GM18526 (cell line): ENCODE data around the gene GATAD1.

Experiments used
- POLR2A ChIP-seq: IDR thresholded peaks from 3 replicates; pipeline ENCODE4 v1.6.1; 2011; ENCODE audit not compliant: insufficient read length; ENCODE audit errors: extremely low read depth

Gene GATAD1

GRCh38 chr7:92478095-92478494, 30.8 kb downstream of the GATAD1 start:
- no peak for TF ChIP-seq POLR2A

DNA sequence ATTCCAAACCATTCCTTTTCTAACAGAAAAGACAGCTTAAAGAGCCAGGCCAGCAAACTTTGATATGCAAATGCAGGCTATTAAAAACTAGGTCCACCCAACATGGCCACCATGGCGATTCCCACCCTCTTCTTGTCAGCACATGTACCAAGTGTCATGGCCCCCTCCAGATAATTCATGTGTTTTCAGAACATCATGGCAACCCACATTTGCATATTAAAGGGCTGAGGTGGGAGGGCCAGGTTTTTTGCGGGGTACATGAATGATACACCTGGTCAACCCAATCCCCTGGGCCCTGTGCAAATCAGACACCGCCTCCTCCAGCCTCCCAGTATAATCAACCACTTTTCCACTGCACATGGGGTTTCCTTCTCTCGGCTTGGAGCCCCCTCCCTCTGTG, 31.4 kb downstream of the GATAD1 start:
- TF ChIP-seq POLR2A, result no peak

- no peak for TF ChIP-seq POLR2A
Measured at GRCh38 chr7:92485267-92485892, 38.1 kb downstream of the GATAD1 start.

DNA sequence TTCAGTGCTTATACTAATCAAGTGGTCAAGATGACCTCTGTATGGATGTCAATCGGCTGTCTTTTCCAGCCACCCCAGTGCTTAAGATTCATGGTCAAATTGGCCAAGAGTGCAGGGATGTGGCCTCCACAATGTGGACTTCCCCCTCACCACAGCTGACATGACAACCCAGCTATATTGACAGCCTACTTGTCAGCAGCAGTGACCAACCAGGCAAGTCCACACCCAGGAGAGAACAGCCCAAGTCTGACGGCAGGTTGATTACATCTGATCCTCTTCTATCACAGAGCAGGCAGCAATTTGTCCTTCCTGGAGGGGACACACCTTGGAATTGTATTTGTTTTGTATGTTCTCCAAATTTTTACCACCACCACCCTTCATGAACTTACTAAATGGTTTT, 38.7 kb downstream of the GATAD1 start:
- TF ChIP-seq POLR2A, result no peak

DNA sequence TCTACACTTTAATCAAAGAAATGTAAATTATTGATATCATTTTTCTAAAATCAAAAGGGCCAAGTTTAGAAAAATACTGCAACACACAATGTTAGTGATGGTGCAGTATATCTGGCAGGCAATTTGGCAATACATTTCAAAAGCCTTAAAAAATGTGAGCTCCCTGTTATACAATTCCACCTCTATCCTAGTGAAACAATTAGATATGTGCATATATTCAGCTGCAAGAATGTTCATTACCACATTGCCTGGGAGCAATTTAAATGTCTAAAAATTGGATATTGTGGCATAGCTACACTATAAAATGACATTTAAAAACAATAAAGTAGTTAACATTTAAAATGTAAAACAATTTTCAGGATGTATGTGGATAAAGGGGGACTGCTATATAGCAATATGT, 40.5 kb downstream of the GATAD1 start:
- no peak for TF ChIP-seq POLR2A

DNA sequence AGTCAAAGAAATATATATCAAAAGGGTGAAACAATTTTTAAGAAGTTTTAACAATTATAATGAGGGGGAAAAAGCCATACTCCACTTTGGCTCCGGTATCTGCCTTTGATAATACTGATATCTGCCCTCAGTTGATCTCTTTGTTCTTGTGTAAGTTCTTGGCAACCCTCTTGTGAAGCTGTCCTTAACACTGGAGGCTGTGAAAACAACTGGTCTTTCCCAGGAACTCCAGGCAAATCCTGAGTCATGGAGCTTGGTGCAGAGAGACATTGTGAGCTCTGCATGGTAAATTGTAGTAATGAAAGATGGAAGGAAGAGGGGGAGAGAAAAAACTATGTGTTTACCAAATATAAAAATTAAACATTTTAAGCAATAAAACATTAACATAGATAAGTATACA, 42.4 kb downstream of the GATAD1 start:
- TF ChIP-seq POLR2A, result no peak

DNA sequence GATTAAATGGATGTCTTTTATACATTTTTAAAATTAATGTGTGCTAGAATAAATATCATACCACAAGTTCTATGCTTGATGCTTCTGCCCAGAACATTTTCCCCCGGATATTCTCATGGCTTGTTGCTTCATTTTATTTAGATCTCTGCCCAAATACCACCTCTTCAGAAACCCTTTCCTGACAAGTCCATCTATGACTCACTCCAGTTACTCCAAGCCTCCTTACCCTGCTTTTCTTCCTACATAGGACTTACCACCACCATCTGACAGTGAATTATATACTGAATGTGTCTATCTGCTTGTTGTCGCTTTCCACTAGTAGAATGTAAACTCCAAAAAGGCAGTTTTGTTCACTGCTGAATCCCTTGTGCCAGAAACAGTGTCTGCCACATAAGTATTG, 49.6 kb downstream of the GATAD1 start:
- TF ChIP-seq POLR2A, result no peak

GRCh38 chr7:92498557-92498956, 51.3 kb downstream of the GATAD1 start:
- no peak for TF ChIP-seq POLR2A

- no peak for TF ChIP-seq POLR2A
Measured at GRCh38 chr7:92503767-92504166, 56.5 kb downstream of the GATAD1 start.

DNA sequence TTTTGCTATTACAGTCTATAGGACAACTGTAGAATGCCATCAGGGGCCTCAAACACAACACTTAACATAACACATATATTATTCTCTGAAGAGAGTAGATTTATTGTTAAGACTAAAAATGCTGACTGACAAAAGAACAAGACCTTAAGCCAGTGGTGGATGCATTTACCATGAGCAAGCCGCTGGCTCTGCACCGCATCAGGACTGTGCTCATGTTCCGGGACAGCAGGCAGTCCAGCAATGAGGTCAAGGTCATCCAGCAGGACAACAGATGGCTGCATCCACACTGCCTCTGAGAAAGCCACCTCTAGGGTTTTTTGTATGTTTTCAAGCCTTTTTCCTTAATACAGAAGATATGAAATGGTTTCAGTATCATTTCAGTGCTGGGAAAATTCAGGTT, 57.3 kb downstream of the GATAD1 start:
- no peak for TF ChIP-seq POLR2A

GRCh38 chr7:92506363-92506762, 59.1 kb downstream of the GATAD1 start:
- TF ChIP-seq POLR2A, result no peak

GRCh38 chr7:92508946-92509345, 61.7 kb downstream of the GATAD1 start:
- no peak for TF ChIP-seq POLR2A
